Parathyroid adenoma (tissue), 2 donors: ENCODE measurements around the gene BORCS5.
"Not testable (repeated sequence)": the region's sequence is repeated elsewhere in the genome, so short reads cannot be mapped to it uniquely, and the experiment has no call there.

Experiments
- H2AFZ ChIP-seq: fragments of 300-600 bp; sonication (generic); one replicate; pipeline ENCODE4 v1.7.0; 2017; ENCODE audit warnings: antibody characterized with exemption, mild to moderate bottlenecking
- H3K27ac ChIP-seq: fragments of 300-600 bp; sonication (generic); one replicate; pipeline ENCODE4 v1.7.0; 2017
- H3K27me3 ChIP-seq: fragments of 300-600 bp; sonication (generic); one replicate; pipeline ENCODE4 v1.7.0; 2017; ENCODE audit warnings: low read length; ENCODE audit not compliant: control insufficient read depth, insufficient read depth
- H3K36me3 ChIP-seq: fragments of 300-600 bp; sonication (generic); one replicate; pipeline ENCODE4 v1.7.0; 2017; ENCODE audit warnings: low read length; ENCODE audit not compliant: control insufficient read depth, insufficient read depth
- H3K4me1 ChIP-seq: fragments of 300-600 bp; sonication (generic); one replicate; pipeline ENCODE4 v1.7.0; 2017; ENCODE audit warnings: control low read depth
- H3K4me2 ChIP-seq: fragments of 300-600 bp; sonication (generic); one replicate; pipeline ENCODE4 v1.7.0; 2017; ENCODE audit warnings: low read length
- H3K4me3 ChIP-seq: fragments of 300-600 bp; sonication (generic); one replicate; pipeline ENCODE4 v1.7.0; 2017; ENCODE audit warnings: low read depth, low read length
- H3K79me2 ChIP-seq: fragments of 300-600 bp; sonication (generic); one replicate; pipeline ENCODE4 v1.7.0; 2017; ENCODE audit warnings: control low read depth
- H3K9ac ChIP-seq: fragments of 300-600 bp; sonication (generic); one replicate; pipeline ENCODE4 v1.7.0; 2017; ENCODE audit warnings: mild to moderate bottlenecking
- H3K9me3 ChIP-seq: fragments of 300-600 bp; sonication (generic); one replicate; pipeline ENCODE4 v1.7.0; 2017; ENCODE audit warnings: low read length; ENCODE audit not compliant: control insufficient read depth
- CTCF ChIP-seq: fragments of 300-600 bp; sonication (generic); IDR thresholded peaks from one replicate; pipeline ENCODE4 v1.7.0; 2017; ENCODE audit warnings: antibody characterized with exemption, mild to moderate bottlenecking
- donor health status: primary hyperparathyroidism.

Gene BORCS5

GRCh38 chr12:12499909-12500604 is 143.2 kb downstream of the BORCS5 start:
- no peak for TF ChIP-seq CTCF
- H3K4me1 ChIP-seq, result peaks cover 3% of the 10 kb centered on the region
- no peak overlapping the region for H3K4me3 ChIP-seq
- no peaks in the 10 kb centered on the region for H3K27me3 ChIP-seq
- H2AFZ ChIP-seq, result no peak overlapping the region
- H3K27ac ChIP-seq, result no peak overlapping the region
- H3K9me3 ChIP-seq, result no peaks in the 10 kb centered on the region
- no peak overlapping the region for H3K9ac ChIP-seq
- H3K4me2 ChIP-seq, result no peak overlapping the region
- no peaks in the 10 kb centered on the region for H3K36me3 ChIP-seq
- peaks cover 8% of the 10 kb centered on the region for H3K79me2 ChIP-seq

GRCh38 chr12:12501121-12501520 is 144.2 kb downstream of the BORCS5 start:
- TF ChIP-seq CTCF, result no peak
- no peak overlapping the region for H3K9ac ChIP-seq
- H3K4me3 ChIP-seq, result no peak overlapping the region
- no peak overlapping the region for H3K4me2 ChIP-seq
- no peaks in the 10 kb centered on the region for H3K9me3 ChIP-seq
- H3K79me2 ChIP-seq, result peaks cover 5% of the 10 kb centered on the region
- no peak overlapping the region for H3K27ac ChIP-seq
- peaks cover 9% of the 10 kb centered on the region for H3K4me1 ChIP-seq
- no peaks in the 10 kb centered on the region for H3K36me3 ChIP-seq
- H3K27me3 ChIP-seq, result no peaks in the 10 kb centered on the region
- H2AFZ ChIP-seq, result no peak overlapping the region

GRCh38 chr12:12502130-12502814 is 145.4 kb downstream of the BORCS5 start:
- not testable (repeated sequence) for H3K9ac ChIP-seq, H3K27ac ChIP-seq, H3K36me3 ChIP-seq, H2AFZ ChIP-seq, H3K27me3 ChIP-seq, H3K9me3 ChIP-seq, H3K4me3 ChIP-seq, H3K79me2 ChIP-seq, H3K4me2 ChIP-seq
- peaks cover 15% of the 10 kb centered on the region for H3K4me1 ChIP-seq

GRCh38 chr12:12502815-12503151 is 145.9 kb downstream of the BORCS5 start:
- H2AFZ ChIP-seq, result no peak overlapping the region
- H3K27ac ChIP-seq, result no peak overlapping the region
- H3K9me3 ChIP-seq, result no peaks in the 10 kb centered on the region
- H3K4me1 ChIP-seq, result peaks cover 15% of the 10 kb centered on the region
- H3K36me3 ChIP-seq, result no peaks in the 10 kb centered on the region
- H3K9ac ChIP-seq, result no peak overlapping the region
- no peak overlapping the region for H3K4me2 ChIP-seq
- peaks cover 5% of the 10 kb centered on the region for H3K79me2 ChIP-seq
- no peaks in the 10 kb centered on the region for H3K27me3 ChIP-seq
- TF ChIP-seq CTCF, result no peak
- no peak overlapping the region for H3K4me3 ChIP-seq

- Histone ChIP-seq H2AFZ (no peak overlapping the region), H3K36me3 (no peaks in the 10 kb centered on the region), H3K79me2 (peaks cover 5% of the 10 kb centered on the region), H3K27me3 (no peaks in the 10 kb centered on the region), H3K4me2 (no peak overlapping the region), H3K4me3 (no peak overlapping the region), H3K27ac (no peak overlapping the region), H3K9me3 (no peaks in the 10 kb centered on the region), H3K9ac (no peak overlapping the region), H3K4me1 (peaks cover 15% of the 10 kb centered on the region)
- no peak for TF ChIP-seq CTCF
Observed at GRCh38 chr12:12503384-12504078, 146.7 kb downstream of the BORCS5 start.
